ENCODE measurements around the gene CCDC93. TPM values are rescaled to one million over a fixed set of nuclear protein-coding genes. Genes with fewer than 3 reads are reported as not detected.

CCDC93 gene
- total RNA-seq, 1 experiment from 2014 or later = 18.7 TPM

- no TSS peak for BruUV-seq (replicated peaks)
- H3K27ac ChIP-seq (ENCODE audit: low read depth, low read length) = no peak overlapping the region
- intact Hi-C loops (cut with micrococcal nuclease) = no loop called here
- H3K9me2 ChIP-seq (ENCODE audit: insufficient read depth) = no peaks in the 10 kb centered on the region
- no peaks in the 10 kb centered on the region for H3K79me2 ChIP-seq (ENCODE audit: insufficient read depth, low read length)
- H3K9me3 ChIP-seq (ENCODE audit: control insufficient read depth in 1 of 2, insufficient read depth in 1 of 2, low read depth in 1 of 2, low read length in 2 of 2) = no peaks in the 10 kb centered on the region
- no peaks in the 10 kb centered on the region for H4K20me1 ChIP-seq (ENCODE audit: insufficient read depth)
- H3K9ac ChIP-seq (ENCODE audit: low read length) = no peak overlapping the region
- H3K4me3 ChIP-seq (replicated peaks in 1 of 2; ENCODE audit: low read depth in 1 of 2, low read length in 2 of 2) = no peak overlapping the region
- no peak overlapping the region for H3K4me2 ChIP-seq (ENCODE audit: low read length)
- no peak for TF ChIP-seq ZFX (IDR thresholded peaks at IDR 0.05)
- H2AFZ ChIP-seq (ENCODE audit: low read depth, low read length, poor library complexity, severe bottlenecking) = no peak overlapping the region
- no peak for DNase-seq (ENCODE audit: low read depth, low spot score)
- RAD21 ChIA-PET (ENCODE audit: low non-redundant PET in 1 of 2, low total read pairs in 2 of 2, uncharacterized antibody in 2 of 2, unreplicated experiment in 2 of 2) = no interaction called here
- ATAC-seq = no peak
- no peaks in the 10 kb centered on the region for H3K27me3 ChIP-seq (ENCODE audit: insufficient read depth, low read length)
- H3K36me3 ChIP-seq (ENCODE audit: control insufficient read depth in 1 of 2, insufficient read depth in 2 of 2, low read length in 2 of 2) = peaks cover 4 to 6% of the 10 kb centered on the region in 2 experiments; a peak in 1 of 4 replicates
- no peaks in the 10 kb centered on the region for H3K4me1 ChIP-seq (ENCODE audit: control insufficient read depth in 1 of 2, insufficient read depth in 2 of 2, low read length in 2 of 2)
- POLR2A ChIA-PET = no interaction called here
- CTCF ChIA-PET = no interaction called here
Observed at GRCh38 chr2:117957616-117958015, 56.3 kb downstream of the CCDC93 start.

- intact Hi-C loops (cut with micrococcal nuclease) = no loop called here
- Histone ChIP-seq H4K20me1 (ENCODE audit: insufficient read depth) (no peaks in the 10 kb centered on the region), H2AFZ (ENCODE audit: low read depth, low read length, poor library complexity, severe bottlenecking) (no peak overlapping the region), H3K4me1 (ENCODE audit: control insufficient read depth in 1 of 2, insufficient read depth in 2 of 2, low read length in 2 of 2) (no peaks in the 10 kb centered on the region), H3K4me2 (ENCODE audit: low read length) (no peak overlapping the region), H3K36me3 (ENCODE audit: control insufficient read depth in 1 of 2, insufficient read depth in 2 of 2, low read length in 2 of 2) (peaks cover 11 to 16% of the 10 kb centered on the region in 2 experiments; a peak in 3 of 4 replicates), H3K9me3 (ENCODE audit: control insufficient read depth in 1 of 2, insufficient read depth in 1 of 2, low read depth in 1 of 2, low read length in 2 of 2) (no peaks in the 10 kb centered on the region), H3K4me3 (replicated peaks in 1 of 2; ENCODE audit: low read depth in 1 of 2, low read length in 2 of 2) (no peak overlapping the region), H3K79me2 (ENCODE audit: insufficient read depth, low read length) (no peaks in the 10 kb centered on the region), H3K27me3 (ENCODE audit: insufficient read depth, low read length) (no peaks in the 10 kb centered on the region), H3K27ac (ENCODE audit: low read depth, low read length) (no peak overlapping the region), H3K9ac (ENCODE audit: low read length) (no peak overlapping the region), H3K9me2 (ENCODE audit: insufficient read depth) (no peaks in the 10 kb centered on the region)
- BruUV-seq (replicated peaks) = no TSS peak
- ChIA-PET CTCF (interaction anchor here (1.5 kb wide), 1 partner anchor 47 kb away, joined by 5 read pairs; no protein-coding TSS in a partner anchor), RAD21 (ENCODE audit: low non-redundant PET in 1 of 2, low total read pairs in 2 of 2, uncharacterized antibody in 2 of 2, unreplicated experiment in 2 of 2) (no interaction called here), POLR2A (no interaction called here)
- TF ChIP-seq CTCF (IDR thresholded peaks at IDR 0.05 in 2 of 3, conservative IDR thresholded peaks at IDR 0.05 in 1 of 3; ENCODE audit: borderline replicate concordance in 1 of 3, insufficient read depth in 1 of 3, low read depth in 2 of 3, low read length in 2 of 3) (peak; percentile 5 to 39 (median 22); a peak in 2 of 6 replicates), REST (IDR thresholded peaks at IDR 0.05; ENCODE audit: low read depth) (no peak)
- ATAC-seq (no peak), DNase-seq (ENCODE audit: low read depth, low spot score) (no peak)
Observed at GRCh38 chr2:117956036-117956796, 57.7 kb downstream of the CCDC93 start.
